GM13976 (cell line): Measurements from ENCODE around the gene CTDSPL2.

Source experiments
- DNase-seq: peaks from one replicate; pipeline ENCODE4 v3.0.0; 2012; ENCODE audit warnings: low spot score
- in situ Hi-C: fragments of 300-500 bp; cut with MboI; formaldehyde crosslinking; loops from one replicate; pipeline ENCODE4 v1.12.0; 2022; ENCODE audit warnings: low sequenced_read_pairs, mixed read lengths, inconsistent platforms; ENCODE audit not compliant: unreplicated experiment
- TF ChIP-seq, protein P1 (sequence below): IDR thresholded peaks from 2 replicates; pipeline ENCODE4 v1.5.1; 2012; ENCODE audit warnings: borderline replicate concordance, mild to moderate bottlenecking; ENCODE audit not compliant: insufficient read depth; ENCODE audit errors: extremely low read depth, missing control alignments, control extremely low read depth

The CTDSPL2 gene

DNA sequence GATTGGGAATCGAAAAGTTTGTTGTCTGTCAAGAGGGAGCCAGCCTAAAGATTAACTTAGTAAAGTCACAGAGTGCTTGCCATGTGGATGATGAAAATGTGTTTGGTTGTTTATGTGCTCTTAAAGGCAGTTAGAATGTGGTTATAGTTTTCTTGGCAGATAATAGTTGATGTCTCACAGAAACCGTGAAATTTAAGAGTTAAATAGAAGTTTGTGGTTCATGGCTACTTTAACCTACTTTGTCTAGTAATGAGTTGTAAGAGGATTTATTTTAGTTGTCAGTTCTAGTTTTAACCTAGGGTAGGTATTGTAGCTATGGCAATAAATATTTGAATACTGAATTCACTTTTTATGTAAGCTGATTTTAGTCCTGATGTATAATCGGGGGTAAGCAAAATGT lies 73.1 kb downstream of the CTDSPL2 start:
- DNase-seq = no peak
- in situ Hi-C loops = loop anchor here (10.0 kb wide), 1 partner anchor 596 kb away; no protein-coding TSS in a partner anchor
- TF ChIP-seq, protein P1, sequence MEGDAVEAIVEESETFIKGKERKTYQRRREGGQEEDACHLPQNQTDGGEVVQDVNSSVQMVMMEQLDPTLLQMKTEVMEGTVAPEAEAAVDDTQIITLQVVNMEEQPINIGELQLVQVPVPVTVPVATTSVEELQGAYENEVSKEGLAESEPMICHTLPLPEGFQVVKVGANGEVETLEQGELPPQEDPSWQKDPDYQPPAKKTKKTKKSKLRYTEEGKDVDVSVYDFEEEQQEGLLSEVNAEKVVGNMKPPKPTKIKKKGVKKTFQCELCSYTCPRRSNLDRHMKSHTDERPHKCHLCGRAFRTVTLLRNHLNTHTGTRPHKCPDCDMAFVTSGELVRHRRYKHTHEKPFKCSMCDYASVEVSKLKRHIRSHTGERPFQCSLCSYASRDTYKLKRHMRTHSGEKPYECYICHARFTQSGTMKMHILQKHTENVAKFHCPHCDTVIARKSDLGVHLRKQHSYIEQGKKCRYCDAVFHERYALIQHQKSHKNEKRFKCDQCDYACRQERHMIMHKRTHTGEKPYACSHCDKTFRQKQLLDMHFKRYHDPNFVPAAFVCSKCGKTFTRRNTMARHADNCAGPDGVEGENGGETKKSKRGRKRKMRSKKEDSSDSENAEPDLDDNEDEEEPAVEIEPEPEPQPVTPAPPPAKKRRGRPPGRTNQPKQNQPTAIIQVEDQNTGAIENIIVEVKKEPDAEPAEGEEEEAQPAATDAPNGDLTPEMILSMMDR = no peak

DNA sequence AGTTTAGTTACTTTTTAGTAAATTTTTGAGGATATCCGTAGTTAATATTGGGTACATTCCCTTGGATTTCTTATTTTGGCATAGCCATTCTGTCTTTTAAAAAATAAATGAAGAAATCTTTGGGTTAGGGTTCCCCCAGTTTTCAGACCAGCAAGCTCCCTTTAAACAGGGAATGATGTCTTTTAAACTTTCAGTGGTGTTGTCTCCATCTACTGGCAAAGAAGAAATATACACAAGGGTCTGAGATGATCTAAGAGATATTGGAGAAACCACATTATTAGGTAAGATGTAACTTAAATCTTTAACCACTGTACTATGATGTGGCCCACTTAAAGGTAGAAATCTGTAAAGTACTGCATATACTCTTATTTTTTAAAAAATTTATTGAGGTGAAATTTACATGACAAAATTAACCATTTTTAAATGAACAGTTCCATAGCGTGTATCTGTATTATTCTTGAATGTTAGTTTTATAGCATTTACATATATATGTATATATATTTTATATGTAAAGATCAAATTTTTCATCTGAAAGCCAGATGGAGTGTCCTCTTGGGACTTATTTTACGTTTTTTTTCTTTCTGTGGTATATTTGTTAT lies 74.4 kb downstream of the CTDSPL2 start:
- DNase-seq = peak; percentile 55
- TF ChIP-seq, protein P1 = peak; percentile 24
- in situ Hi-C loops = loop anchor here (10.0 kb wide), 1 partner anchor 597 kb away; no protein-coding TSS in a partner anchor

- in situ Hi-C loops = no loop called here
- TF ChIP-seq, protein P1 = no peak
- DNase-seq = no peak
Measured at GRCh38 chr15:44516436-44516835, 89.0 kb downstream of the CTDSPL2 start.

GRCh38 chr15:44519537-44519936 lies 92.1 kb downstream of the CTDSPL2 start:
- no peak for DNase-seq
- TF ChIP-seq, protein P1 = no peak
- in situ Hi-C loops = no loop called here

DNA sequence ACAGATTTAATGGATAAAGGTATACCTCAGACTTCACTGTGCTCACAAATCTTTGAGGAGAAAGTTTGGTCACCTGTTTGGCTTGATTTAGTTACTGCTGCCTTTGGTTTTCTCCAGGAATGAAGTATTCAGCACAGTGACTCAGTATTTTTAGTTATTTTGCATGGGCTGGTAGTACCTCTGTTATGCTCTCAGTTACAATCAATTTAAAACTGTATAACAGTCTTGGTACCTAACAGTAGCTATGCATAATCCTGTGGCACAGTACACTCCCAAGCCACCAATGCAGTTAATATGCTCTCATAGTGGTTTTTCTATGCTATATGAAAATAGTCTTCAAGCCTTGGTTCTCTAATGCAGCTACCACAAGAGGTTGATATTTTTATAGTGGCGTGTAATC lies 97.6 kb downstream of the CTDSPL2 start:
- in situ Hi-C loops = no loop called here
- DNase-seq = no peak
- TF ChIP-seq, protein P1 = no peak

GRCh38 chr15:44527241-44527640 lies 99.8 kb downstream of the CTDSPL2 start:
- in situ Hi-C loops = no loop called here
- TF ChIP-seq, protein P1 = no peak
- no peak for DNase-seq
